Islet precursor cell (in vitro differentiated cells): ENCODE results near the gene MRAP.

ENCODE experiments used
- DNase-seq: peaks from one replicate; pipeline ENCODE4 v3.0.0-alpha.2; 2018

Gene MRAP

DNA sequence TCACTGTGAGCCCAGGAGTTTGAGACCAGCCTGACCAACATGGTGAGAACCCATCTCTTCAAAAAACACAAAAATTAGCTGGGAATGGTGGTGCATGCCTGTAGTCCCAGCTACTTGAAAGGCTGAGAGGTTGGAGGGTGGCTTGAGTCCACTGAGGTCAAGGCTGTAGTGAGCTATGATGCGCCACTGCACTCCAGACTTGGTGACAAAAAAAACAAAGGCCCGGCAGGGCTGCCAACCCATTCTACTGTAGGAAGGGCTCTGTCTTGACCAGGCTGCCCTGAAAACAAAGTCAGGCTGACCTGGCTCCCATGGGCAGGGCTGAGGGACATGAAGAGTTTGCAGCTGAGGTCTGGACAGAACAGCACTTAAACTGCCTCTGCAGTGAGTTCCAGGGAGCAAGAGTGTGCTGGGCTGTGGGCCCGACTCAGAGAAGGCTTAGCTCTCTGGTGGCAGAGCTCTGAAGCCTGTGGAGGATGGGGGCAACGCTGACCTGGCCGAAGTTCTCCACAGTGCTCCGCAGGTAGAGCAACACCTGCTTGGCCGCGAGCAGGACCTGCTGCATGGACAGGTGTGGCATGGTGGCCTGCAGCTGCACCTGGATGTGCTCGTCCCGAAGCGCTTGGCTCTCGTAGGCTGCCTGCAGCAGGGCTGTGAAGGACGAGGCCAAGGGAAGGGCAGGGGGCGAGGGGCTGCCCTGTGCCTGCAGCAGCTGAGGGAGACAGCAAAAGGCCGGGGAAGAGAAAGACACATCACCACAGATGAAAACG, 51.7 kb downstream of the MRAP start:
- peak; percentile 31 for DNase-seq

DNA sequence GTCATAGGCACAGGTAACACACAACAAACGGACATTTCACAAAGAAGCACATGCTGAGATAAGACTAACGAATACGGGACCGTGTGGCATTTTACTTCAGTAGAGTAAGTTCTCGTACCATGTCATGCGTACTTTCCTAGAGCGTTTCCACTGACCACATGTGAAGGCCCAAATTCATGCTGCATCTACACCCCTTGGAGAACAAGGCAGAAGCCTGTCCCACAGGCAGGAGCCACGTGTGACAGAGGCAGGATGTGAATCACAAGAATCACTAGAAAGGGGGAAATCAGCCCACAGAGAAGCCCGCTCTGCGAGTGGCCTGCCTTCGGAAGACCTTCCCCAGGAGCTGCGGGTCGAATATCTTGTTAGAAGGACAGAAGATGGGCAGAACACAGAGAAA, 52.3 kb downstream of the MRAP start:
- peak; percentile 49 for DNase-seq

GRCh38 chr21:32351428-32351827, 52.8 kb downstream of the MRAP start:
- peak; percentile 84 for DNase-seq

- DNase-seq: peak; percentile 49
Observed at GRCh38 chr21:32352526-32352925, 53.9 kb downstream of the MRAP start.

DNA sequence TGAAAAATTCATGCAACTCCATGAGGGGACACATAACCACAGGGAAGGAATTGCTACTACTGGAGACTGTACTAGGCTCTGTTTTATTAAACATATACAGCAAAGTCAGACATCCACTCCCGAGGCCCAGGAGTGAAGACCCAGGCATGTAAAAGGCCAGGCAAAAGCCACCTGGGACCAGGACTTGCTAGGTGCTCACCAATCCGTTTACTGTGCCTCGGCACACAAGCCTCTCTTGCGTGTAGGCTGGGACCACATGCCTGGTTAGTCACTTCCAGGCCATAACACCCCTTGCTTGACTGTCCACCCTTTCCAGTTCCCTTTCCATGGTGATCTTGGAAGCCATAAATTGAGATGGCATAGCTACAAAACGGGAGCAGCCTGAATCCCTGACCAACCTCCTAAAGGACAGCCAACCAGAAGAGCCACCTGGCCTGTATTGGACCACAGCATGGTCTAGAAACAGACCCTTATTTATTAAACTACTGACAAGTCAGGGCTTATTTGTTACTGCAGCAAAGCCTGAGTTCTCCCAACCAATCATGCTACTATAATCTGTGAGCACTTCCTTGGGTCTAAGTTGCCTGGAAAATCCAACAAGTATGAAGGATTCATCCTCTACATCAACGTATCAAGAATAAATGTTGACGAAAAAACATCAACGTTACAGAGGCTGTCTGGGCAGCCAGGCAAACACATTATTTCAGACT, 54.5 kb downstream of the MRAP start:
- DNase-seq: peak; percentile 32

GRCh38 chr21:32356874-32357395, 58.3 kb downstream of the MRAP start:
- no peak for DNase-seq

- DNase-seq: no peak
Observed at GRCh38 chr21:32359719-32360260, 61.1 kb downstream of the MRAP start.

DNA sequence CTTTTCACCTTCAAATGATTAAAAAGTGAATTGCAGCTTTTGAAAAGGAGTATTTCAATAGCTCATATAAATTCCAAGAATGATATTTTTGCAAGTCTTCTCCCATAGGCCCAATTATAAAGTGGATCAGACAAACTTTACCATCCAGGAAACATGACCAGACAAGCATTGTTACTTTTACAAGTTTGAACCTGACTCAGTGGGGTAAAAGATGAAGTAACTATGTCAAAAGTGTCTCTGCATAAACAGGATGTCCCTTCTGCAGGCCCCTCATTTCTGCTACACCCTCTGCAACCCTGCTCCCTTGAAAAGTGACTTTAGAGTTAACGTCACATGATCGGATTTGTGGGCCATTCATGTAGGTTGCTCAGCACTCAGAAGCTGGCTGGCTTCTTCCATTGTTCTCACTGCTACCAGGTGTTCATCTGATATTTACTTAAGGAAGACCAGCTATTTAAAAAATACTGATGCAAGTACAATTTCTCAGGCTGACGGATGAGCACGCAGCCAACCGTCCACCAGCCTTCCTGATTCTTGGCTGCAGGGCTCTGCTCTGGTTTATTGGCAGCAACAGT, 61.8 kb downstream of the MRAP start:
- DNase-seq: no peak
